Right atrium auricular region (tissue), 2 donors: ENCODE measurements around the gene FLVCR1. TPM values are rescaled to one million over a fixed set of nuclear protein-coding genes. Genes with fewer than 3 reads are reported as not detected.

Experiments used
- DNase-seq: peaks from one replicate; pipeline ENCODE4 v3.0.0-alpha.2; 2019; ENCODE audit warnings: low spot score
- H3K27ac ChIP-seq, 2 donors: fragments of 200-600 bp; sonication (generic); 1 replicate in 1 of 2; 2 replicates in 1 of 2; pipeline ENCODE4 v1.5.1; 2016 to 2019
- H3K27me3 ChIP-seq, 2 donors: fragments of 200-600 bp; sonication (generic); one replicate each; pipeline versions ENCODE4 v1.5.1 to v1.6.0; 2017 to 2019
- H3K36me3 ChIP-seq: fragments of 200-600 bp; sonication (generic); one replicate; pipeline ENCODE4 v1.5.1; 2016
- H3K4me1 ChIP-seq, 2 donors: fragments of 200-600 bp; sonication (generic); one replicate each; pipeline versions ENCODE4 v1.5.1 to v1.6.0; 2017 to 2019
- H3K4me3 ChIP-seq, 2 donors: fragments of 200-600 bp; sonication (generic); 1 replicate in 1 of 2; 2 replicates in 1 of 2; pipeline ENCODE4 v1.5.1; 2017 to 2019; ENCODE audit warnings: mild to moderate bottlenecking in 1 of 2, moderate library complexity in 1 of 2
- H3K9me3 ChIP-seq, 2 donors: fragments of 200-600 bp; sonication (generic); one replicate each; pipeline ENCODE4 v1.5.1; 2019
- total RNA-seq, 2 donors: library from RNA; depleted of rRNA; stranded (reverse); fragments of >200 nt; gene quantifications; one replicate each; pipeline ENCODE4 v1.1.0, GENCODE V29; 2016
- TF ChIP-seq, protein P1 (sequence below), 2 donors: fragments of 200-600 bp; sonication (generic); IDR thresholded peaks; one replicate each; pipeline ENCODE4 v1.5.1; 2019; ENCODE audit warnings: antibody characterized with exemption in 2 of 2

Gene FLVCR1
- 1 to 10 TPM in 1 of 2 donors, under 1 TPM in 1; 0.89 to 2.4 TPM for total RNA-seq

DNA sequence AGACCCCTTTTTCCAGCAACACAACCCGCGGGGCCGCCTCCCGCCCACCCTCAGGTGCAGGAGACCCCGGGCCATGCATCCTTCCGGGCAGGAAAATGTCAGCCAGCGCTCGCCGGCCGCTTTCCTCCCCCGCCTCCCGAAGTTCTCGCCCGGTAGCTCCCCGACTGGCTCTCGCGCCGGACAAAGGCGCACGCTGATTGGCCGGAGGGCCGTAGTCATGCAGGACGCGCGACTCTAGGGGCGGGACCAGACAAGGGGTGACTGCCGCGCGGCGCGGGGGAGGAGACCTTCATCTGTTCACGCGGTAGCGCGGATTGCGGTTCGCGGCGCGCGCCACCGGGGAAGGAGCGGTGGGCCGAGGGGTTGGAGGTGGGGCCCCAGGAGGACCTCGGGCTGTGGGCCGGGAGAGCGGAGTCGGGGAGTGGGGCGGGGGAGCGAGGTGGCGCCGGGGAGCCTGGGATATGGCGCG, at the start of gene FLVCR1:
Gene FLVCR1, plus strand, starts transcription at position 284 of the 469 bp plus-strand sequence. Its CDS starts 178 bp downstream, at position 462.
- no peaks in the 10 kb centered on the region for H3K27me3 ChIP-seq
- TF ChIP-seq, protein P1, sequence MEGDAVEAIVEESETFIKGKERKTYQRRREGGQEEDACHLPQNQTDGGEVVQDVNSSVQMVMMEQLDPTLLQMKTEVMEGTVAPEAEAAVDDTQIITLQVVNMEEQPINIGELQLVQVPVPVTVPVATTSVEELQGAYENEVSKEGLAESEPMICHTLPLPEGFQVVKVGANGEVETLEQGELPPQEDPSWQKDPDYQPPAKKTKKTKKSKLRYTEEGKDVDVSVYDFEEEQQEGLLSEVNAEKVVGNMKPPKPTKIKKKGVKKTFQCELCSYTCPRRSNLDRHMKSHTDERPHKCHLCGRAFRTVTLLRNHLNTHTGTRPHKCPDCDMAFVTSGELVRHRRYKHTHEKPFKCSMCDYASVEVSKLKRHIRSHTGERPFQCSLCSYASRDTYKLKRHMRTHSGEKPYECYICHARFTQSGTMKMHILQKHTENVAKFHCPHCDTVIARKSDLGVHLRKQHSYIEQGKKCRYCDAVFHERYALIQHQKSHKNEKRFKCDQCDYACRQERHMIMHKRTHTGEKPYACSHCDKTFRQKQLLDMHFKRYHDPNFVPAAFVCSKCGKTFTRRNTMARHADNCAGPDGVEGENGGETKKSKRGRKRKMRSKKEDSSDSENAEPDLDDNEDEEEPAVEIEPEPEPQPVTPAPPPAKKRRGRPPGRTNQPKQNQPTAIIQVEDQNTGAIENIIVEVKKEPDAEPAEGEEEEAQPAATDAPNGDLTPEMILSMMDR (IDR thresholded peaks at IDR 0.05): no peak
- DNase-seq: peak; percentile 98
- peaks cover 0 to 28% of the 10 kb centered on the region in 2 donors for H3K4me1 ChIP-seq
- no peaks in the 10 kb centered on the region for H3K9me3 ChIP-seq
- H3K36me3 ChIP-seq: no peaks in the 10 kb centered on the region
- peak within 1 kb of the TSS; percentile 89 to 92 for H3K27ac ChIP-seq
- H3K4me3 ChIP-seq: peak within 1 kb of the TSS; percentile 83 to 86

DNA sequence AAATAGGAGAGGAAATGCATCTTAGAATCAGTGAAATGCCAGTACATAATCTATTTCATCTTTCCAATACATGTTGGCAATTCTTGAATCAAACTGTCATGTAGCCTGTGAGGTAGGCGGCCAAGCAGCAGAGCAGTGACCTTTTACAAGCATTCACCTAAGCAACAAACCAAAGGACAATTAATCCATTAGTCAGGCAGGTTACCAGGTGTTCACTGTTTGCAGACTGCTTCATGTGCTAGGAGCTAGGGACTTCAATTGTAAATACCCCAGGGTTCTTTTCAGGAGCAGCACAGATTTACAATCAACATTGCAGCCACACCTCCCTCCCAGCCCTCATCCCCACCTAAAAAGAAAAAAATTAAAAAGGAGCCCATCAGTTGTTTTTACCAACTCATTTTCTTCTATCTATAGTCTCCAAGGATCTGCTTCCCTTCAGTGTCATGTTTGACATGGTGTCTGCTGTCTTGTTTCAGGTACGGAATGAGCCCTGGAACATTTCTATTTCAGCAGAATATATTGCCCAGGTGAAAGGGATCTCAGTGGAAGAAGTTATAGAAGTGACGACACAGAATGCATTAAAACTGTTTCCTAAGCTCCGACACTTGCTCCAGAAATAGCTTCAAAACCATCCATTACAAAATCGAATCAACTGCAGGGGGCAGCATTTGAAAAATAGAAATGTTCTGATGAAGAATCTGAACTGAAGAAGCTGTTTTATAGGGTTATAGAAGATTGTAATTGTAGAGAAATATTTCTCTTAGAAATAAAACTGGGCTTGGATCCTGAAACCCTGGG, 43.3 kb upstream of the FLVCR1 start:
- no peaks in the 10 kb centered on the region for H3K36me3 ChIP-seq
- H3K4me3 ChIP-seq: no peak overlapping the region
- H3K4me1 ChIP-seq: no peaks in the 10 kb centered on the region
- no peak overlapping the region for H3K27ac ChIP-seq
- DNase-seq: no peak
- no peaks in the 10 kb centered on the region for H3K9me3 ChIP-seq
- TF ChIP-seq, protein P1 (IDR thresholded peaks at IDR 0.05): peak; percentile 13 to 58
- no peaks in the 10 kb centered on the region for H3K27me3 ChIP-seq

DNA sequence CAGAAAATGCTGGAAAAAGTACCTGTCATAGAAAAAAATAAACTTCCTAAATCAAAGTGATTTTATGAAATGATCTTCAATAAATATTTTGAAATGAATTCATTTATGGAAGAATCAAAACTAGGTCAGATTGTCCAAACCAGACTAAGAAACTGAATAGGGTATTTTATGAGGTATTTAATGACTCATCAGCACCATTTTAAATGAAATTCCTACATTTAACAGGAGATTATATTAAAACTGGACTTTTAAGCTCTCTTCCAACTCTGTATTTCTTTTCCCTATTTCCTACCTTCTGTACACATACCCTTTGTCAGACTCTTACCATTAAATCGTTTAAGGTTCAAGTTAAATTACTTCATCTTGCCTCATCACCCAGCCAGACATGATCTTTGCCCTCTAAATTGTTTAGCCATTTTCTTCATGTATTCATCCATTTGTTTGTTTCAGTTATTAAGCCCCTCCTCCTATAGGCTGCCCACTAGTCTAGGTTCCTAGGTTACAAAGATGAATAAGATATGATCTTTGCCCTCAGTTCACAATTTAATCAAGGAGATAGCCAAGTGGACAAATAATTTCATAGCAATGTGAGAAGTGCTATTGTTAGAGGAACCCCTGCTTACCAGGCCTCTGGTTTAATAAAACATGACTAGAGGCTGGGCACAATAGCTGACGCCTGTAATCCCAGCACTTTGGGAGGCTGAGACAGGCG, 41.4 kb upstream of the FLVCR1 start:
- H3K27me3 ChIP-seq: no peaks in the 10 kb centered on the region
- DNase-seq: no peak
- H3K27ac ChIP-seq: no peak overlapping the region

DNA sequence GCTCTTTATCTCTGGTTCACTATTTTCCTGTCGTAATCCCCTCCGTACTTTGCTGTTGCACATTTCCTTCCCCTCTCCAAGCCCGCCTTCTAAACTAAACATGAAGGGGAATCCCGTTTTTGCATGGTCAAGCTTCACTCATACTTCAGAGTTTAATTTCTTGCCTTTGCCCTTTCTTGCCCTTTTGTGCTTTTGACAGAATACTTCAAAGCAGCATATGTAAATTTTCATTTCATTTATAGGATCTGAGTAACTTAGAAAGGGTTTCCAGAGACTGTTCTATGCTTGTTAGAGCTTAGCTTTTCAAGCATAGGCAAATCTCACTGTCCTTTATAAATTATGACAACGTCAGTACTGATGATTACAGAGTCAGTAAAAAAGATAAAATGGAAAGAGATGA, 38.3 kb upstream of the FLVCR1 start:
- no peak for DNase-seq
- no peak overlapping the region for H3K27ac ChIP-seq
- no peaks in the 10 kb centered on the region for H3K9me3 ChIP-seq
- no peaks in the 10 kb centered on the region for H3K4me1 ChIP-seq
- no peaks in the 10 kb centered on the region for H3K27me3 ChIP-seq
- TF ChIP-seq, protein P1 (IDR thresholded peaks at IDR 0.05): no peak
- no peaks in the 10 kb centered on the region for H3K36me3 ChIP-seq
- H3K4me3 ChIP-seq: no peak overlapping the region

More for the DNA sequence above, 41.4 kb upstream of the FLVCR1 start:
- Histone ChIP-seq H3K4me1 (no peaks in the 10 kb centered on the region), H3K4me3 (no peak overlapping the region), H3K9me3 (no peaks in the 10 kb centered on the region), H3K36me3 (no peaks in the 10 kb centered on the region)
- TF ChIP-seq, protein P1 (IDR thresholded peaks at IDR 0.05): no peak

DNA sequence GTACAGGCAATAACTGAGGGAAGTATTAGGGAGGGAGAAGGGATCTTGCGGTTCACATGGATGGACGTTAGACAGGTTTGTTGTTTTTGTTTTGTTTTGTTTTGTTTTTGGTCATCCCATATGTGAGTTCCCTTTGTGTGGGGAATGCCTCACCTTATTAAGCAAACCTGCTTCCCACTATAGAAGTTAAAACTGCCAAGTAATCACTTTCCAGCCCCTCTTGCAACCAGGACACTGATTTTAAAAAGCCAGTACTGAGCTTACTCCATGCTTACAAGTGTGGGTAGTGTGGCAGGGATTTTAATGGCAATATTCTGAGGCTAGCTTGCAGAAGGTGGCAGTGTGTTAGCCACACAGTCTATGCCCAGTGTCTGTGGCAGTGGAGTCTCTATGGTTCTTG, 37.1 kb upstream of the FLVCR1 start:
- Histone ChIP-seq H3K4me3 (no peak overlapping the region), H3K27ac (no peak overlapping the region), H3K36me3 (no peaks in the 10 kb centered on the region), H3K4me1 (no peaks in the 10 kb centered on the region), H3K27me3 (no peaks in the 10 kb centered on the region), H3K9me3 (peaks cover 0 to 9% of the 10 kb centered on the region in 2 donors)
- no peak for DNase-seq
- TF ChIP-seq, protein P1 (IDR thresholded peaks at IDR 0.05): no peak
